Measurements from ENCODE around the gene TUBGCP3.
A peak's percentile ranks its signal among the peaks of the same experiment; 100 is the strongest.
"Not testable (repeated sequence)": the region's sequence is repeated elsewhere in the genome, so short reads cannot be mapped to it uniquely, and the experiment has no call there.

TUBGCP3 gene

GRCh38 chr13:112587764-112588489 lies at the start of gene TUBGCP3:
TSS of gene TUBGCP3 (minus strand) at chr13:112588153. CDS start at chr13:112587980, 173 bp downstream.
- H3K4me3 ChIP-seq (ENCODE audit: low read length): peak within 1 kb of the TSS; percentile 90
- DNase-seq (ENCODE audit: low read depth): peak; percentile 81

GRCh38 chr13:112637017-112637801 lies 49.3 kb upstream of the TUBGCP3 start:
- H3K4me3 ChIP-seq (ENCODE audit: low read length): no peak overlapping the region
- no peak for DNase-seq (ENCODE audit: low read depth)
- no peak for TF ChIP-seq CTCF (conservative IDR thresholded peaks at IDR 0.05; ENCODE audit: low read length)

More at GRCh38 chr13:112587764-112588489, at the start of gene TUBGCP3:
- TF ChIP-seq CTCF (conservative IDR thresholded peaks at IDR 0.05; ENCODE audit: low read length): no peak

GRCh38 chr13:112636401-112636975 lies 48.5 kb upstream of the TUBGCP3 start:
- DNase-seq (ENCODE audit: low read depth): no peak
- TF ChIP-seq CTCF (conservative IDR thresholded peaks at IDR 0.05; ENCODE audit: low read length): no peak
- H3K4me3 ChIP-seq (ENCODE audit: low read length): no peak overlapping the region

- no peak for TF ChIP-seq CTCF (conservative IDR thresholded peaks at IDR 0.05; ENCODE audit: low read length)
- H3K4me3 ChIP-seq (ENCODE audit: low read length): no peak overlapping the region
- no peak for DNase-seq (ENCODE audit: low read depth)
Measured at GRCh38 chr13:112635323-112635722, 47.4 kb upstream of the TUBGCP3 start.

GRCh38 chr13:112634102-112634501 lies 46.1 kb upstream of the TUBGCP3 start:
- H3K4me3 ChIP-seq (ENCODE audit: low read length): no peak overlapping the region
- no peak for TF ChIP-seq CTCF (conservative IDR thresholded peaks at IDR 0.05; ENCODE audit: low read length)
- no peak for DNase-seq (ENCODE audit: low read depth)

- not testable (repeated sequence) for H3K4me3 ChIP-seq (ENCODE audit: low read length); DNase-seq (ENCODE audit: low read depth)
Measured at GRCh38 chr13:112630226-112630625, 42.3 kb upstream of the TUBGCP3 start.

- DNase-seq (ENCODE audit: low read depth): no peak
- no peak for TF ChIP-seq CTCF (conservative IDR thresholded peaks at IDR 0.05; ENCODE audit: low read length)
Measured at GRCh38 chr13:112629161-112629560, 41.2 kb upstream of the TUBGCP3 start.

GRCh38 chr13:112627613-112628012 lies 39.7 kb upstream of the TUBGCP3 start:
- not testable (repeated sequence) for H3K4me3 ChIP-seq (ENCODE audit: low read length)

More at GRCh38 chr13:112629161-112629560, 41.2 kb upstream of the TUBGCP3 start:
- no peak overlapping the region for H3K4me3 ChIP-seq (ENCODE audit: low read length)

More at GRCh38 chr13:112627613-112628012, 39.7 kb upstream of the TUBGCP3 start:
- not testable (repeated sequence) for DNase-seq (ENCODE audit: low read depth)
